Brain microvascular endothelial cell (primary cell): ENCODE measurements around the gene BPIFB6.

Experiments
- DNase-seq: peaks from one replicate; pipeline ENCODE4 v3.0.0-alpha.2; 2020
- H3K27ac ChIP-seq: fragments of 250-450 bp; sonication (Bioruptor Pico); 2 replicates; pipeline ENCODE4 v1.5.1; 2020; ENCODE audit warnings: mild to moderate bottlenecking, moderate library complexity
- H3K27me3 ChIP-seq: fragments of 250-450 bp; sonication (Bioruptor Pico); replicated peaks from 2 replicates; pipeline ENCODE4 v1.5.1; 2020; ENCODE audit warnings: mild to moderate bottlenecking
- H3K36me3 ChIP-seq: fragments of 250-450 bp; sonication (Bioruptor Pico); replicated peaks from 2 replicates; pipeline ENCODE4 v1.5.1; 2020; ENCODE audit warnings: mild to moderate bottlenecking
- H3K4me3 ChIP-seq: 2 replicates; pipeline ENCODE4 v1.5.1; 2011; ENCODE audit warnings: low read depth, mild to moderate bottlenecking, control low read depth, low read length, moderate library complexity
- CTCF ChIP-seq: IDR thresholded peaks from 2 replicates; pipeline ENCODE4 v1.5.1; 2011; ENCODE audit warnings: low read depth, mild to moderate bottlenecking, moderate library complexity, low read length, control low read depth, inconsistent platforms; ENCODE audit errors: missing control alignments
- in situ Hi-C: cut with HindIII; loops from 2 replicates; pipeline ENCODE4 v1.10.0; 2017; ENCODE audit warnings: low sequenced_read_pairs, low pct_ligation_motif_present

The BPIFB6 gene

GRCh38 chr20:33030569-33030968, 879 bp upstream of the BPIFB6 start:
- no peak overlapping the region for H3K4me3 ChIP-seq
- no peak for DNase-seq
- H3K27me3 ChIP-seq: no peaks in the 10 kb centered on the region
- no peak overlapping the region for H3K27ac ChIP-seq
- no peaks in the 10 kb centered on the region for H3K36me3 ChIP-seq
- no peak for TF ChIP-seq CTCF
- in situ Hi-C loops: no loop called here

GRCh38 chr20:33032555-33032954, 1.1 kb downstream of the BPIFB6 start:
- Histone ChIP-seq H3K27me3 (no peaks in the 10 kb centered on the region), H3K4me3 (no peak overlapping the region), H3K27ac (no peak overlapping the region), H3K36me3 (no peaks in the 10 kb centered on the region)
- in situ Hi-C loops: no loop called here
- no peak for TF ChIP-seq CTCF
- DNase-seq: no peak

- Histone ChIP-seq H3K4me3 (no peak overlapping the region), H3K27me3 (no peaks in the 10 kb centered on the region), H3K36me3 (no peaks in the 10 kb centered on the region), H3K27ac (no peak overlapping the region)
- TF ChIP-seq CTCF: no peak
- in situ Hi-C loops: no loop called here
- no peak for DNase-seq
Observed at GRCh38 chr20:33033381-33033780, 1.9 kb downstream of the BPIFB6 start.

- Histone ChIP-seq H3K4me3 (no peak overlapping the region), H3K27ac (no peak overlapping the region), H3K27me3 (no peaks in the 10 kb centered on the region), H3K36me3 (no peaks in the 10 kb centered on the region)
- DNase-seq: no peak
- TF ChIP-seq CTCF: no peak
- in situ Hi-C loops: no loop called here
Observed at GRCh38 chr20:33034115-33034514, 2.7 kb downstream of the BPIFB6 start.

GRCh38 chr20:33034901-33035492, 3.5 kb downstream of the BPIFB6 start:
- Histone ChIP-seq H3K27ac (no peak overlapping the region), H3K27me3 (no peaks in the 10 kb centered on the region), H3K36me3 (no peaks in the 10 kb centered on the region), H3K4me3 (no peak overlapping the region)
- in situ Hi-C loops: no loop called here
- no peak for TF ChIP-seq CTCF
- no peak for DNase-seq

DNA sequence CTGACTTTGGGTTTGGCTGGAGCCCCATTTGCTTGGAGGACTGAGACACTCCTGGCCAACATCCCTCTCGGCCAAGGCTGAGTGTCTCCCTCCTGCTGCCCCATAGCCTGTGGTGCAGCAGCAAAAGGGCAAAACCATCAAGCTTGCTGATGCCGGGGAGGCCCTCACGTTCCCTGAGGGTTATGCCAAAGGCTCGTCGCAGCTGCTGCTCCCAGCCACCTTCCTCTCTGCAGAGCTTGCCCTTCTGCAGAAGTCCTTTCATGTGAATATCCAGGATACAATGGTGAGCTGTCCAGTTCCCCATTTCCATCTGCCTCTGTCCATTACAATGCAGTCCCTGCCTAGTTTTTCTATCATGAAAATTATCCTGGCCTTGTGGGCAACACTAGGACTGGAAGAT, 6.0 kb downstream of the BPIFB6 start:
- Histone ChIP-seq H3K36me3 (no peaks in the 10 kb centered on the region), H3K27me3 (no peaks in the 10 kb centered on the region), H3K27ac (no peak overlapping the region), H3K4me3 (no peak overlapping the region)
- in situ Hi-C loops: no loop called here
- DNase-seq: no peak
- no peak for TF ChIP-seq CTCF
